Measurements from ENCODE around the gene MRPL51.
A peak's percentile ranks its signal among the peaks of the same experiment; 100 is the strongest.

The MRPL51 gene

DNA sequence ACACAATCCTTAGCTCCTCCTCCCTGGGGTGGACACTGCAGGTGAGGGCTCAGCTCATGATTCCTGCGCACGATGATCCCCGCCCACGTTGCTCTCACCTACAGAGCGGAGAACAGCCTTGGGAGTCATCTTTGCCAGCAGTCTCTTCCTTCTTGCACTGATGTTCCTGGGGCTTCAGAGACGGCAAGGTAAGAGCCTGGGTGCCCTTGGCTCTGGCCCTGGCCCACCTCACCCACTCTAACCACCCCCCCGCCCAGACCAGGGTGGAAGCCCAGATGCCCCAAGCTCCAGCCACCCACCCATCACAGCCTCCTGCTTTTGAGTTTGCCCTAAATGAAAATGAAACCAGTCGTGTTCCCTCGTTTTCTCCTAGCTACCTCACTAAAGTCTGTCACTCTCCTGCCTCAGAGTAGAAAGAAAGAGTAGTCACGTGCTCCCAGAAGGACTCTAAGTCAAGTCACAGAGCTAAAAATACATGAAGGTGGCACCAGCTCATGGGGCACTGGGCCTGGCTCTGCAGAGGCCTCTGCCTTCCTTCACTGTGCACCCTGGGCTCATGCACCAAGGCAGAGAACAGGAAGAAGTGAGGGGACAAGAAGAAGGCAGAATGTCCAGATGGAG is 32.2 kb downstream of the MRPL51 start:
- peak overlapping the region; percentile 82 for H3K27ac ChIP-seq (ENCODE audit: low read length)
- H3K4me1 ChIP-seq (ENCODE audit: low read length): peaks cover 29% of the 10 kb centered on the region
- peaks cover 67% of the 10 kb centered on the region for H3K36me3 ChIP-seq (replicated peaks; ENCODE audit: low read depth, low read length)
- no peaks in the 10 kb centered on the region for H3K9me3 ChIP-seq (ENCODE audit: insufficient read depth, low read length)
- peak overlapping the region; percentile 33; the same call in 1 of the 2 replicates for H3K4me3 ChIP-seq (ENCODE audit: low read length)
- peaks cover 3% of the 10 kb centered on the region; the same call in 1 of the 2 replicates for H4K20me1 ChIP-seq (ENCODE audit: insufficient read depth, low read length)
- no peaks in the 10 kb centered on the region for H3K79me2 ChIP-seq (ENCODE audit: low read length)
- no peaks in the 10 kb centered on the region for H3K27me3 ChIP-seq (ENCODE audit: low read depth, low read length)
- TF ChIP-seq, protein P1, sequence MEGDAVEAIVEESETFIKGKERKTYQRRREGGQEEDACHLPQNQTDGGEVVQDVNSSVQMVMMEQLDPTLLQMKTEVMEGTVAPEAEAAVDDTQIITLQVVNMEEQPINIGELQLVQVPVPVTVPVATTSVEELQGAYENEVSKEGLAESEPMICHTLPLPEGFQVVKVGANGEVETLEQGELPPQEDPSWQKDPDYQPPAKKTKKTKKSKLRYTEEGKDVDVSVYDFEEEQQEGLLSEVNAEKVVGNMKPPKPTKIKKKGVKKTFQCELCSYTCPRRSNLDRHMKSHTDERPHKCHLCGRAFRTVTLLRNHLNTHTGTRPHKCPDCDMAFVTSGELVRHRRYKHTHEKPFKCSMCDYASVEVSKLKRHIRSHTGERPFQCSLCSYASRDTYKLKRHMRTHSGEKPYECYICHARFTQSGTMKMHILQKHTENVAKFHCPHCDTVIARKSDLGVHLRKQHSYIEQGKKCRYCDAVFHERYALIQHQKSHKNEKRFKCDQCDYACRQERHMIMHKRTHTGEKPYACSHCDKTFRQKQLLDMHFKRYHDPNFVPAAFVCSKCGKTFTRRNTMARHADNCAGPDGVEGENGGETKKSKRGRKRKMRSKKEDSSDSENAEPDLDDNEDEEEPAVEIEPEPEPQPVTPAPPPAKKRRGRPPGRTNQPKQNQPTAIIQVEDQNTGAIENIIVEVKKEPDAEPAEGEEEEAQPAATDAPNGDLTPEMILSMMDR (IDR thresholded peaks at IDR 0.05; ENCODE audit: low read depth, low read length): no peak
- TF ChIP-seq EZH2phosphoT487 (IDR thresholded peaks at IDR 0.05; ENCODE audit: low read depth): no peak
- peak overlapping the region; percentile 65 for H3K4me2 ChIP-seq (ENCODE audit: low read length)
- no peak overlapping the region for H2AFZ ChIP-seq (ENCODE audit: low read depth, low read length)
- H3K9ac ChIP-seq (ENCODE audit: low read length): peak overlapping the region; percentile 47; the same call in 1 of the 2 replicates

DNA sequence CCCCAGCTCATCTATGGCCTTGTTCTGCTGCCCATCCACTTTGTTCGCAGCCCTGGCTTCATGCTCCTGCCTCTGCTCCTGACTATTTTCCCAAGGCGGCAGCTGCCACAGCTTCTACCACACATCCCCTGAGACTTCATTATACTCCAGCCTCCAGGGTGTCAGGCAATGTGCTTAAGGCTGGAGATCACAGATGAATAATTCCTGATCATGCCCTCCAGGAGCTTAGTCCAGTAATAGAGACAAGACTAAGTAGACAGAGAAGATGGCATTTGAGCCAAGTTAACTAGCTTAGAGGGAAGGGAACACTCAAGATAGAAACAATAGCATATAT is 34.1 kb downstream of the MRPL51 start:
- Histone ChIP-seq H4K20me1 (ENCODE audit: insufficient read depth, low read length) (no peaks in the 10 kb centered on the region), H3K4me3 (ENCODE audit: low read length) (no peak overlapping the region), H3K4me1 (ENCODE audit: low read length) (peaks cover 29% of the 10 kb centered on the region), H2AFZ (ENCODE audit: low read depth, low read length) (no peak overlapping the region), H3K9me3 (ENCODE audit: insufficient read depth, low read length) (no peaks in the 10 kb centered on the region), H3K9ac (ENCODE audit: low read length) (no peak overlapping the region), H3K36me3 (replicated peaks; ENCODE audit: low read depth, low read length) (peaks cover 62% of the 10 kb centered on the region), H3K4me2 (ENCODE audit: low read length) (no peak overlapping the region), H3K27me3 (ENCODE audit: low read depth, low read length) (no peaks in the 10 kb centered on the region), H3K79me2 (ENCODE audit: low read length) (no peaks in the 10 kb centered on the region), H3K27ac (ENCODE audit: low read length) (no peak overlapping the region)
- no peak for TF ChIP-seq EZH2phosphoT487 (IDR thresholded peaks at IDR 0.05; ENCODE audit: low read depth)
- TF ChIP-seq, protein P1 (IDR thresholded peaks at IDR 0.05; ENCODE audit: low read depth, low read length): no peak

DNA sequence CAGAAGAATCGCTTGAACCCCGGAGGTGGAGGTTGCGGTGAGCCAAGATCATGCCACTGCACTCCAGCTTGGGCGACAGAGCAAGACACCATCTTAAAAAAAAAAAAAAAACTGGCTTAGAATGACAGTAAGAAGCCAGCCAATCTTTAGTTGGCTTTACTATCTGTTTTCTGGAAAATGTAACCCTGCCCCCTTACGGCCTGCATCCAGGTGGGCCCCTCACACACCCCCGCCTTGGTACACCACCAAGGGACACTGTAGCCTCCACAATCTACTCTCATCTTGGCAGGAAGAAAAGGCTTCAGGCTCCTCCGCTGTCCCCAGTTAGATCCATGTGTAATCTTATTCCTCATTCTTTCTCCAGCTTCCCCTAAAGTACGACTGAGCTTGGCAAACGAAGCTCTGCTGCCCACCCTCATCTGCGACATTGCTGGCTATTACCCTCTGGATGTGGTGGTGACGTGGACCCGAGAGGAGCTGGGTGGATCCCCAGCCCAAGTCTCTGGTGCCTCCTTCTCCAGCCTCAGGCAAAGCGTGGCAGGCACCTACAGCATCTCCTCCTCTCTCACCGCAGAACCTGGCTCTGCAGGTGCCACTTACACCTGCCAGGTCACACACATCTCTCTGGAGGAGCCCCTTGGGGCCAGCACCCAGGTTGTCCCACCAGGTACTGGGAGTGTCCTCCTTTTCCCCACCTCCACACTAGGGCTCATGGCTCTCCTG is 34.6 kb downstream of the MRPL51 start:
- TF ChIP-seq, protein P1 (IDR thresholded peaks at IDR 0.05; ENCODE audit: low read depth, low read length): no peak
- Histone ChIP-seq H3K79me2 (ENCODE audit: low read length) (peaks cover 1% of the 10 kb centered on the region), H3K27ac (ENCODE audit: low read length) (no peak overlapping the region), H3K36me3 (replicated peaks; ENCODE audit: low read depth, low read length) (peaks cover 61% of the 10 kb centered on the region), H4K20me1 (ENCODE audit: insufficient read depth, low read length) (no peaks in the 10 kb centered on the region), H3K4me1 (ENCODE audit: low read length) (peaks cover 29% of the 10 kb centered on the region), H3K4me2 (ENCODE audit: low read length) (no peak overlapping the region), H3K4me3 (ENCODE audit: low read length) (no peak overlapping the region), H3K9me3 (ENCODE audit: insufficient read depth, low read length) (no peaks in the 10 kb centered on the region), H3K27me3 (ENCODE audit: low read depth, low read length) (no peaks in the 10 kb centered on the region), H2AFZ (ENCODE audit: low read depth, low read length) (no peak overlapping the region), H3K9ac (ENCODE audit: low read length) (no peak overlapping the region)

DNA sequence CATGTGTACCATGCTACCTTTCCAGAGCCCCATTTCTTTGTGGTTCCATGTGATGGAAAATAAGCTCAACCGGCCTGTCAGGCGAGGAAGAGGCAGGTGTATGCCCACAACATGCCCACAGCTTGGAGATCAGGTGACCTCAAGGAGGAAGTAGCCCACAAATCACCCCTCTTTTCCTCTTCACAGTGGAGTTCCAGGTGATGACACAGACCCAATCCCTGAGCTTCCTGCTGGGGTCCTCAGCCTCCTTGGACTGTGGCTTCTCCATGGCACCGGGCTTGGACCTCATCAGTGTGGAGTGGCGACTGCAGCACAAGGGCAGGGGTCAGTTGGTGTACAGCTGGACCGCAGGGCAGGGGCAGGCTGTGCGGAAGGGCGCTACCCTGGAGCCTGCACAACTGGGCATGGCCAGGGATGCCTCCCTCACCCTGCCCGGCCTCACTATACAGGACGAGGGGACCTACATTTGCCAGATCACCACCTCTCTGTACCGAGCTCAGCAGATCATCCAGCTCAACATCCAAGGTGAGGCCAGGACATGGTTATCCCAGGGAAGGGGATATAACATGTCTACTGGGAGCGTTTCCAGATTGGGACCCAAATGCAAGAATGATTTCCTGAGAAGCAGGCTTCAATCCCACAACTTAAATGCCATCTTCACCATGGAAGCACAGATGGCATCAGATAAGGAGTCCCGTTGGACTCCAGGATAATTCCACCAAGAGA is 35.7 kb downstream of the MRPL51 start:
- H2AFZ ChIP-seq (ENCODE audit: low read depth, low read length): no peak overlapping the region
- no peak overlapping the region for H3K9ac ChIP-seq (ENCODE audit: low read length)
- TF ChIP-seq, protein P1 (IDR thresholded peaks at IDR 0.05; ENCODE audit: low read depth, low read length): no peak
- H3K4me3 ChIP-seq (ENCODE audit: low read length): no peak overlapping the region
- no peaks in the 10 kb centered on the region for H3K9me3 ChIP-seq (ENCODE audit: insufficient read depth, low read length)
- H3K27ac ChIP-seq (ENCODE audit: low read length): no peak overlapping the region
- peaks cover 52% of the 10 kb centered on the region for H3K36me3 ChIP-seq (replicated peaks; ENCODE audit: low read depth, low read length)
- no peaks in the 10 kb centered on the region for H3K27me3 ChIP-seq (ENCODE audit: low read depth, low read length)
- no peaks in the 10 kb centered on the region for H4K20me1 ChIP-seq (ENCODE audit: insufficient read depth, low read length)
- H3K79me2 ChIP-seq (ENCODE audit: low read length): peaks cover 12% of the 10 kb centered on the region
- no peak overlapping the region for H3K4me2 ChIP-seq (ENCODE audit: low read length)
- H3K4me1 ChIP-seq (ENCODE audit: low read length): peaks cover 37% of the 10 kb centered on the region
